Lower leg skin (tissue), 3 donors: ENCODE results near the gene PRKCE.

ENCODE experiments used
- CTCF ChIP-seq, 3 donors: fragments of 450-650 bp; IDR thresholded peaks; one replicate each; pipeline ENCODE4 v1.5.1; 2016; ENCODE audit warnings: antibody characterized with exemption in 3 of 3, mild to moderate bottlenecking in 3 of 3, moderate library complexity in 2 of 3
- POLR2A ChIP-seq, 2 donors: fragments of 450-650 bp; IDR thresholded peaks; one replicate each; pipeline ENCODE4 v1.6.1; 2016 to 2017; ENCODE audit warnings: antibody characterized with exemption in 2 of 2, mild to moderate bottlenecking in 1 of 2, moderate library complexity in 1 of 2

GRCh38 chr2:46012618-46013240 lies 361.3 kb downstream of the PRKCE start:
- no peak for TF ChIP-seq POLR2A (IDR thresholded peaks at IDR 0.05)
- TF ChIP-seq CTCF (IDR thresholded peaks at IDR 0.05) = no peak
